ENCODE results near the gene RBM34.
"Not testable (repeated sequence)": the region's sequence is repeated elsewhere in the genome, so short reads cannot be mapped to it uniquely, and the experiment has no call there.

RBM34 gene, protein sequence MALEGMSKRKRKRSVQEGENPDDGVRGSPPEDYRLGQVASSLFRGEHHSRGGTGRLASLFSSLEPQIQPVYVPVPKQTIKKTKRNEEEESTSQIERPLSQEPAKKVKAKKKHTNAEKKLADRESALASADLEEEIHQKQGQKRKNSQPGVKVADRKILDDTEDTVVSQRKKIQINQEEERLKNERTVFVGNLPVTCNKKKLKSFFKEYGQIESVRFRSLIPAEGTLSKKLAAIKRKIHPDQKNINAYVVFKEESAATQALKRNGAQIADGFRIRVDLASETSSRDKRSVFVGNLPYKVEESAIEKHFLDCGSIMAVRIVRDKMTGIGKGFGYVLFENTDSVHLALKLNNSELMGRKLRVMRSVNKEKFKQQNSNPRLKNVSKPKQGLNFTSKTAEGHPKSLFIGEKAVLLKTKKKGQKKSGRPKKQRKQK

GRCh38 chr1:235160957-235161684 is at the start of gene RBM34:
RBM34 (minus strand) TSS chr1:235161250; CDS start chr1:235161226, 24 bp downstream.
- DNase-seq: peak; percentile 90

DNA sequence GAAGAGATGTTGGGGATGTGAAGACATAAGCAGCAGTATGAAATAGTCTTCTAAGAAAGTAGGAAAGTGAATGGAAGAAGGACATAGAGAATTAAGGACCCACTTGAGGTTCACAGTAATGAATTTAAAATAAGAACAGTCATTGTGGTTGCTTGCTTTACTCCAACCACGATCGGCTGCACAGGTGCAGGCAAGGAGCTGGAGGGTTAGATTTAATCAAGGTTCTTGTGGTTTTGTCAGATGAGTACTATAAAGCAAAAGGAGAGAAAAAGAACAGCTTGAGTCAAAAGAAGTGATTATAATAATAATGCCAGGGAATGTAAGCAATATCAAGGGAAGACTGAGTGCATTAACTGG is 46.1 kb upstream of the RBM34 start:
- no peak for DNase-seq

DNA sequence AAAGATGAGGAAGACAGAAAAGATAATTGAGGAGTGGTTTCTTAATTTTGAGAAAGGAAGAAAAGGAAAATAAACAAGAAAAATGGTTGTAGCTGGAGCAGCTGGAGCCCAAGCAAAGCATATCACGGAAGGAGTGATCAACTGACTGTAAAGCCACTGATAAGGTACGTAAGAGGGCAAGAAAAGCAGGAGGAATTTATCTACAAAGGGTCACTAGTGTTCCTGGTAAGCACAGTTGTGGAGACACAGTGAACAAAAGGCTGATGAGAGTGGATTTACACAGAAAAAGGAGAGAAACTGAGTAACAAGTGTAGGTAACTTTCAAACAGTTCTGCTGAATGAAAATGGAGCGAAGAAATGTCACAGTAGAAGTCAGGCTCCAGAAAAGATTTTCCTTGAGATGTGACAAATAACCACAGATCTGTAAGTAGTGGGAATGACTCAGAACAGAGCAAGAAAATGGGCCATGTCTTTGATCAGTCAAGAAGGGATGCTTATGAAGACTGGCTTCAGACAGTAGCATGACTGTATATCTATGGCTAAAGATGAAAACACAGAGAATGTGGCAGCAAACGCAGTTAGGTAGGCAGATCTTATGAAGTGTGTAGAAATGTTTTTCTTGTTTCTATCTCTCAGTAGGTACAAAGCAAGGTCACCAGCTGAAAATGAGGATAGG is 45.6 kb upstream of the RBM34 start:
- DNase-seq: no peak

DNA sequence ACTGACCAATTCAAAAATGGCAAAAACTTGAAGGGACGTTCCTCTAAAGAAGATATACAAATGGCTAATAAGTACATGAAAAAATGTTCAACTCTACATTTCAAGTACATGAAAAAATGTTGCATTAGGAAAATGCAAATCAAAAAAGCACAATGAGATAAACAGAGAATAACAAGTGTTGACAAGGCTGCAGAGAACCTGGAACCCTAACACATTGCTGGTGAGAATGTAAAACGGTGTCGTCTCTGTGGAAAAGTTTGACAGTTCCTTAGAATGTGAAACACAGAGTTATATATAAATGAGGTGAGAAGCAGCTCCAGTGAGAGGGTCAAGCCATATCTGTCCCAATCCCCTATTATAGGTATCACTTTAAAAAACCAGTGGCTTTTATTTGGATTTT is 44.6 kb upstream of the RBM34 start:
- no peak for DNase-seq

GRCh38 chr1:235203428-235203827 is 42.4 kb upstream of the RBM34 start:
- no peak for DNase-seq

DNA sequence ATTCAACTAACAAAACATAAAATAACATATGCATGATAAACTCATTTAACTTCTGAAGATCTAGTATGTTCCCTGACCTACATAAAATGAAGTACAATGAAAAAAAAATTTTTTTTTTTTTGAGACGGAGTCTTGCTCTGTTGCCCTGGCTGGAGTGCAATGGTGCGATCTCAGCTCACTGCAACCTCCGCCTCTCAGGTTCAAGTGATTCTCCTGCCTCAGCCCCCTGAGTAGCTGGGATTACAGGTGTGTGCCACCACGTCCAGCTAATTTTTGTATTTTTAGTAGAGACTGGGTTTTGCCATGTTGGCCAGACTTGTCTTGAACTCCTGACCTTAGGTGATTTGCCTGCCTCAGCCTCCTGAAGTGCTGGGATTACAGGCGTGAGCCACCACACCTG is 41.4 kb upstream of the RBM34 start:
- not testable (repeated sequence) for DNase-seq

GRCh38 chr1:235199441-235199840 is 38.4 kb upstream of the RBM34 start:
- no peak for DNase-seq

GRCh38 chr1:235190431-235190830 is 29.4 kb upstream of the RBM34 start:
- no peak for DNase-seq

GRCh38 chr1:235187316-235187715 is 26.3 kb upstream of the RBM34 start:
- DNase-seq: no peak

DNA sequence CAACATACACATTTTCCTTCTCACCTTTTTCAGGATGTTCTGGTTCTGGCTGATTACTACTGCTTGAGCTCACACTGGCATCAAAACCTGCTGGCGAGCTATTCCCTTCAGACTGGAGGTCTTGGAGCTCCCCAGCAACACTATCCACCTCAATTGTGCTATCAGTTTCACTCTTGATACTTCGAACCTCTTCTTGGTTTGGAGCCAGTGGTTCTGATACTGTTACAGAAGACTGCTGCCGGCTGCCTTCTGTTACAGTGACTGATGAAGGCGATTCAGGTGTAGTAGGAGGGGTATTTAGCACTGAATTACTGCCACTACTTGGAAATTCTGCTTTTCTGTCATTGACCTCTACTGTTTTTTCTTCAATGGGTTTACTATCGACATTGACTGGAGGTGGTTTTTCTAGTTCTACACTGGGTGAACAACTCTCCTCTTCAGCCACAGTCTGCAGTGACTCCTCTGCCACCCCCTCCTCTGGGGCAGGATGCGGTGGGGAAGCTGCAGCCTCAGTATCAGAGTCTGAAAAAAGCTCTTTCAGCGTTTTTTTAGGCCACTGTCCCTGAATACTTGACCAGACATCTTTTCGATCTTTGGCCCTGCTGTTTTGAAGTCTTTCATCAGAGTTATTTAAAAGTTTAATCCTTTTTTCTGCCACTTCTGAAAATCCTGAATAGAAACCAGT is 20.7 kb upstream of the RBM34 start:
- DNase-seq: no peak

DNA sequence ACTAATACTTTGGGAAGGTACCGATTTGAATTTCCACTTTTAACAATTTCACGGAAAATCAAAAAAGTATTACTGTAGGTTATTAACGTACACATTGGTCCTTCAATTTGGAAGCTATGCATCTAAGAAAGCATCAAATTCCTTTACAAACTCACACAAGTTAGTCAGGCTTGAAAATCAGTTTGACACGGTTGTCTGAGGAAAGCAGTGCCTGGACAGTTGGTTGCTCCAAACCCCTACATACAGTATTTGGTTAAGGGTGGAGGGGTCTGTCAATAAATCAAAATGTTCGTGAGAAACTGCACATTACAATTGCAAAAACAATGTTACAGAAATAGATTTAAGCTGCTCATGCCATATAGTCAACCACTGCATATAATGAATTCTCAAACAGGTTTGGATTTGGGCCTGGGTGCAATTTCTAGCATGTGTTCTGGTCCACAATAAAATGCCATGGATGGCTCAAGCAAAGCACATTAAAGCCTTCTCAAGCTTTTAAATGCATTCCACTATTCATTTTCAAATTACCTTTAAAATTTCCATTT is 19.9 kb upstream of the RBM34 start:
- no peak for DNase-seq

- DNase-seq: no peak
Measured at GRCh38 chr1:235176486-235176885, 15.4 kb upstream of the RBM34 start.

GRCh38 chr1:235169986-235170385 is 8.9 kb upstream of the RBM34 start:
- DNase-seq: no peak

- no peak for DNase-seq
Measured at GRCh38 chr1:235168375-235168774, 7.3 kb upstream of the RBM34 start.

GRCh38 chr1:235161685-235162327 is 756 bp upstream of the RBM34 start:
- DNase-seq: no peak

- no peak for DNase-seq
Measured at GRCh38 chr1:235160383-235160956, 580 bp downstream of the RBM34 start.

GRCh38 chr1:235159930-235160329 is 1.1 kb downstream of the RBM34 start:
- DNase-seq: not testable (repeated sequence)

DNA sequence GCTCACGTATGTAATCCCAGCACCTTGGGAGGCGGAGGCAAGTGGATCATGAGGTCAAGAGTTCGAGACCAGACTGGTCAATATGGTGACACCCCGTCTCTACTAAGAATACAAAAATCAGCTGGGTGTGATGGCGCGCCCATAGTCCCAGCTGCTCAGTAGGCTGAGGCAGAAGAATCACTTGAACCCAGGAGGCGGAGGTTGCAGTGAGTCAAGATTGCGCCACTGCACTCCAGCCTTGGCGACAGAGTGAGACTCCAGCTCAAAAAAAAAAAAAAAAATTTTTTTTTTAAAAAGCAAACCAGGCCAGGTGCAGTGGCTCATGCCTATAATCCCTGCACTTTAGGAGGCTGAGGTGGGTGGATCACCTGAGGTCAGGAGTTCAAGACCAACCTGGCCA is 1.8 kb downstream of the RBM34 start:
- DNase-seq: not testable (repeated sequence)

DNA sequence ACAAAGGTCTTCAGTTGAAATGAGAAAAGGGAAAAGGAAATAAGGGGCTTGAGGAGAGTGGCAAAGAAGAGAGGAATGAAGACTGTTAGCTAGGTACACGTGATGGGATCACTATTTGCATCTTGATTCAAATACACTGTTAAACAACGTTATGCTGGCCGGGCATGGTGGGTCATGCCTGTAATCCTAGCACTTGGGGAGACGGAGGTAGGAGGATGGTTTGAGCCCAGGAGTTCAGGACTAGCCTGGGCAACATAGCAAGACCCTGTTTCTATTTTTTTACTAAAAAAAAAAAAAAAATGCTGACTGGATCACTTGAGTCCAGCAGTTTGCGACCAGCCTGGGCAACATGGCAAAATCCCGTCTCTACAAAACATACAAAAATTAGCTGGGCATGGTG is 2.4 kb downstream of the RBM34 start:
- DNase-seq: no peak

- no peak for DNase-seq
Measured at GRCh38 chr1:235157150-235157549, 3.9 kb downstream of the RBM34 start.

- DNase-seq: no peak
Measured at GRCh38 chr1:235156740-235157139, 4.3 kb downstream of the RBM34 start.

DNA sequence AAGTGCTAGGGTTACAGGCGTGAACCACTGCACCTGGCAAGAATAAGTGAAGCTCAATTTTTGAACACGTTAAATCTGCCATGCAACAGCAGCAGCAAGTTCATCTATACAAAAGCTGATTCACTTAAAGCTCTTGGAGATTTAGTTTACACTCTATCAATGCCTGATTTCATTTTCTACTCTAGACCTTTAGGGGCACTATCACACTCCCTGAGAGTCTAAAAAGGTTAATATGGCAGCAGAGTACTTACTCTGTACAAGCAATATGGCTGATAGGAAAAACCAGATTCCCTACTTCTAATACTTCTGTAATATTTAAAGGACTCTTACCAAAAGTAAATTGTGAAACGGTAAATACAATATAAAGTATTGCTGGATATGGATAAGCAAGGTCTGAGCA is 4.8 kb downstream of the RBM34 start:
- no peak for DNase-seq

Measured in activated T-cell treated with anti-CD3 and anti-CD28 coated beads for 4 hours (primary cell).